ENCODE measurements around the gene FZD8. TPM values are rescaled to one million over a fixed set of nuclear protein-coding genes. Genes with fewer than 3 reads are reported as not detected.
"Not testable (repeated sequence)": the region's sequence is repeated elsewhere in the genome, so short reads cannot be mapped to it uniquely, and the experiment has no call there.

FZD8 gene, protein sequence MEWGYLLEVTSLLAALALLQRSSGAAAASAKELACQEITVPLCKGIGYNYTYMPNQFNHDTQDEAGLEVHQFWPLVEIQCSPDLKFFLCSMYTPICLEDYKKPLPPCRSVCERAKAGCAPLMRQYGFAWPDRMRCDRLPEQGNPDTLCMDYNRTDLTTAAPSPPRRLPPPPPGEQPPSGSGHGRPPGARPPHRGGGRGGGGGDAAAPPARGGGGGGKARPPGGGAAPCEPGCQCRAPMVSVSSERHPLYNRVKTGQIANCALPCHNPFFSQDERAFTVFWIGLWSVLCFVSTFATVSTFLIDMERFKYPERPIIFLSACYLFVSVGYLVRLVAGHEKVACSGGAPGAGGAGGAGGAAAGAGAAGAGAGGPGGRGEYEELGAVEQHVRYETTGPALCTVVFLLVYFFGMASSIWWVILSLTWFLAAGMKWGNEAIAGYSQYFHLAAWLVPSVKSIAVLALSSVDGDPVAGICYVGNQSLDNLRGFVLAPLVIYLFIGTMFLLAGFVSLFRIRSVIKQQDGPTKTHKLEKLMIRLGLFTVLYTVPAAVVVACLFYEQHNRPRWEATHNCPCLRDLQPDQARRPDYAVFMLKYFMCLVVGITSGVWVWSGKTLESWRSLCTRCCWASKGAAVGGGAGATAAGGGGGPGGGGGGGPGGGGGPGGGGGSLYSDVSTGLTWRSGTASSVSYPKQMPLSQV
- total RNA-seq (2014; rRNA removed; shearing (Covaris generic)), result 36.1 and 39.3 TPM in 2 replicates

DNA sequence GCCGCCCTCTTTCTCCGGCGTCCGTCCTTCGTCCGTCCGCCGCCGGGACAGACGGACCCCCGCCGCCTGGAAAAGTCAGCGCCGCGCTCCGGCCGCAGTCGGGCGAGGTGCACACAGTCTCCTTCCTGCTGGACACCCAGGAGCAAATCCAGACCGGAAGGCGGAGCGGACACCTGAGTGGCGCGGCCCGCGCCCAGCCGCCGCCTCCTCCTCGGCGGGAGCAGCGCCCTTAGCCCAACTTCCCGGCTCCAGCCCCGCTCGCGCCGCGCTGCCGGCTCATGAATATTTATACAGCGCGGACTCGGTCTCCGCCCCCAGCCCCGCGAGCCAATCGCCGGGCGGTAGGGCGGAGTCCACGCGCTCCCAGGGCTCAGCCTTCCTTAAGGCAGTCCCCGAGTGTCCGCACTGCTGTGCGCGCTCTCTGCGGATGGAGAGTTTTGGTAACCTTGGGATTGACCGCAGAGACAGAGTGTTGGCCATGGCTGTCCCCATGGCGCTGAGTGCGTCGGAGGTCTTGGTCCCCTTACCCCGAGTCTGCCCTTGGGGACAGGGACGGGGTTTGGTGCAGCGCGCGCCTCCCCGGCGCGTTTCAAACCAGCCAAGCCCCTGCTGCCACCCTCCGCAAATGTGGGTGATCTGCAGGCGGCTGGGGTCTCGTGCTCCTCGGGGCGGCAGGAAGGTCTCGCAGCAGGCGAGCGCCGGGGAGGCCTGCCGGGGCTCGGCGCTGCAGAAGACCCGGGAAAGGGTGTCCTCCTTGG lies at the start of gene FZD8:
FZD8 (minus strand) TSS at position 262 of the 758 bp plus-strand sequence. CDS start 867 bp downstream, outside the sequence.
- peak; percentile 90 to 94 for DNase-seq
- H3K27ac ChIP-seq, result peak within 1 kb of the TSS; percentile 71
- no peaks in the 10 kb centered on the region for H3K27me3 ChIP-seq
- H3K4me3 ChIP-seq, result peak within 1 kb of the TSS; percentile 79
- peaks cover 7% of the 10 kb centered on the region for H3K4me1 ChIP-seq
- H3K36me3 ChIP-seq, result peaks cover 13% of the 10 kb centered on the region
- H3K9me3 ChIP-seq (replicated peaks), result no peaks in the 10 kb centered on the region

DNA sequence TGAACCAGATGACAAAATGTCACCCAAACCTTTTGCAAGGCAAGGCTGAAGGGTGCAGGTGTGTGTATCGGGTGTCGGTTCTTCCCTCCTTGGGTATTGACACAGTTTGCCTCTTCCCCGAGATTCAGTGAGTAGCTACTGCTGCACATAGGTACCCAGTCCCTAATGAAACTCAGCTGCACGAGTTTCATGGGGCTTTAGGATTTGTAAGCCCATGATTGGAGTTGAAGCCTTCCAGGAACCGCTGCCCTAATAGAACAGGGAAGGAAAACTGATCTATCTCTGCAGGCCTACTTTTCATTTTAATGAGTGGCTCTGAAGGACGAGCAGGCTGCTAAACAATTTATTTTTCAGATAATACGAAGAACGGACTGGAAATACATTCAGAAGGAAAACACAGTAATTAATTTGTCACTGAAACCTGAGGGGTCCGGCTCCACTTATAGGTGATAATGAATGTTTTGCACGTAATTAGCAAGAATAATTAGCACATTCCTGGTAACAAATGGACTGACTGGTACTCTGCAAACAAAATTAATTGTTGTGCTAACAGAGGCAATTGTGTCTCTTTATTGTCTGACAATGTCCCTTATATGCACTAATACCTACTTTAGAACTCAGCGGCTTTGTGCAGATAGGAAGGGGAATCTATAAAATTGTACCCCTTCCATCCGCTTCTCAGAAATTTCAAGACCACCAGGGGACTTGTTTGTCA lies 49.6 kb upstream of the FZD8 start:
- no peak for DNase-seq
- H3K4me1 ChIP-seq, result no peaks in the 10 kb centered on the region
- H3K9me3 ChIP-seq (replicated peaks), result no peaks in the 10 kb centered on the region

GRCh38 chr10:35690534-35690933 lies 48.4 kb upstream of the FZD8 start:
- H3K36me3 ChIP-seq, result no peaks in the 10 kb centered on the region
- no peaks in the 10 kb centered on the region for H3K4me1 ChIP-seq
- DNase-seq, result no peak
- H3K27me3 ChIP-seq, result no peaks in the 10 kb centered on the region
- no peak overlapping the region for H3K27ac ChIP-seq
- no peak overlapping the region for H3K4me3 ChIP-seq
- H3K9me3 ChIP-seq (replicated peaks), result no peaks in the 10 kb centered on the region

More for the DNA sequence above, 49.6 kb upstream of the FZD8 start:
- Histone ChIP-seq H3K4me3 (no peak overlapping the region), H3K36me3 (no peaks in the 10 kb centered on the region), H3K27me3 (no peaks in the 10 kb centered on the region), H3K27ac (no peak overlapping the region)

- not testable (repeated sequence) for H3K36me3 ChIP-seq; H3K4me3 ChIP-seq; H3K4me1 ChIP-seq; H3K27ac ChIP-seq; H3K9me3 ChIP-seq (replicated peaks); DNase-seq; H3K27me3 ChIP-seq
These were observed 43.8 kb upstream of the FZD8 start for GRCh38 chr10:35685858-35686257.

DNA sequence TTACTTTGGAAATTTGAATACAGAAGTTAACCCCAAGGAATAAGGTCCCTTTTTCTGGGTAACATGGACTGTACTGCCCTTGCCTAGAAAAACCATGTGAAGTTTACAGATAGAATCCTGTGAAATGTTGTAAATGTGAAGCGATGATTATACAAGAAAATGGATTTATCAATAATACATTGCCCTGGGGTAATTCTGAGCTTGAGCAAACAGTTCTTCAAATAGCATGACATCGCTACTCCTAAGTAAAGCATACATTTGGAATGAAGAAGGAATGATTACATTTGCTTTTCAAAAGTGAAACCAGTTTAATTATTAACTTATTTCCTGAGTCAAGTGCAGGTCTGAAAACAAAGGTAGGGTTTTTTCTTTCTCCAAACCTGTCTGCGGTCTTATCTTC lies 43.3 kb upstream of the FZD8 start:
- H3K4me1 ChIP-seq, result no peaks in the 10 kb centered on the region
- no peaks in the 10 kb centered on the region for H3K9me3 ChIP-seq (replicated peaks)
- H3K4me3 ChIP-seq, result no peak overlapping the region
- no peaks in the 10 kb centered on the region for H3K36me3 ChIP-seq
- H3K27ac ChIP-seq, result no peak overlapping the region
- no peak for DNase-seq
- no peaks in the 10 kb centered on the region for H3K27me3 ChIP-seq

DNA sequence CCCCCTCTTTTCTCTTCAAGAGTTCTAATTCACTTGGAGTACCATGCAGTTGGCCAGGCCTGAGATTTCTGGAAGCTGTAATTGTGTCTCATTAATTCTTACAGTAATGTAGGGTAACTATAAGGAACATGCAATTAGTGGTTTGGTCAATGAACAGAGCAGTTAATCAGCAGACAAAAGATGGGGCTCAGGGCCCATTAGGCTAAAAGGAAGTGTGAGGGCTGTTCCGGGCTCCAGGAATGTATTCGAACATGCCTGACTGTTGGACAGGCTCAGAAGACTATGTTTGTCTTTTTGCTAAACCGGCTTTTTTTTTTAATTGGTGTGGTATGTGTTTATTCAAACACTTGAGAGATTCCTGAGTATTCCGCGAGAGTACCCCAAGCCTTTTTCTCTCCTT lies 42.5 kb upstream of the FZD8 start:
- H3K9me3 ChIP-seq (replicated peaks), result no peaks in the 10 kb centered on the region
- no peak overlapping the region for H3K4me3 ChIP-seq

GRCh38 chr10:35675846-35676245 lies 33.8 kb upstream of the FZD8 start:
- DNase-seq, result no peak
- Histone ChIP-seq H3K4me3 (no peak overlapping the region), H3K27me3 (no peaks in the 10 kb centered on the region), H3K9me3 (replicated peaks) (no peaks in the 10 kb centered on the region), H3K4me1 (no peaks in the 10 kb centered on the region), H3K27ac (no peak overlapping the region), H3K36me3 (no peaks in the 10 kb centered on the region)

More for the DNA sequence above, 42.5 kb upstream of the FZD8 start:
- H3K4me1 ChIP-seq, result no peaks in the 10 kb centered on the region
- no peaks in the 10 kb centered on the region for H3K36me3 ChIP-seq
- no peak for DNase-seq
- H3K27me3 ChIP-seq, result no peaks in the 10 kb centered on the region
- H3K27ac ChIP-seq, result no peak overlapping the region

DNA sequence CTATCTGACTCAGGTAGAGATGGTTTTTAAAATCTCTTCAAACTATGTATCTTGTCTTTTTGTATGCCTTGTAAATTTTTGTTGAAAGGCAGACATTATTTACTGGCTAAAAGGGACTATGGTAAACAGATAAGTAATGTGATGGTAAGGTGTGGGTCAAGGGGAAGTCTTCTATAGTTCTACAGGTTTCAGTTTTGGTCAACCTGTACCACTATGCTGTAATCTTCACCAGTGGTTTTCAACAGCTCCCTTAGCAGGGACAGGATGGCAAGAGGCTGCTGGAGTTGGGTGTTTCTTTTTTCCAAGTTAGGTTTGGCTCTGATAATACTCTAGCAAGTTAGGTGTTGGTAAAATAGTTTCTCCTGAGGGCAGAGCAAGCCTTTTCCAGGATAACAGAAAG lies 32.7 kb upstream of the FZD8 start:
- H3K36me3 ChIP-seq, result no peaks in the 10 kb centered on the region
- no peaks in the 10 kb centered on the region for H3K4me1 ChIP-seq
- DNase-seq, result no peak
- H3K27me3 ChIP-seq, result no peaks in the 10 kb centered on the region
- H3K9me3 ChIP-seq (replicated peaks), result no peaks in the 10 kb centered on the region
- no peak overlapping the region for H3K4me3 ChIP-seq
- H3K27ac ChIP-seq, result no peak overlapping the region

DNA sequence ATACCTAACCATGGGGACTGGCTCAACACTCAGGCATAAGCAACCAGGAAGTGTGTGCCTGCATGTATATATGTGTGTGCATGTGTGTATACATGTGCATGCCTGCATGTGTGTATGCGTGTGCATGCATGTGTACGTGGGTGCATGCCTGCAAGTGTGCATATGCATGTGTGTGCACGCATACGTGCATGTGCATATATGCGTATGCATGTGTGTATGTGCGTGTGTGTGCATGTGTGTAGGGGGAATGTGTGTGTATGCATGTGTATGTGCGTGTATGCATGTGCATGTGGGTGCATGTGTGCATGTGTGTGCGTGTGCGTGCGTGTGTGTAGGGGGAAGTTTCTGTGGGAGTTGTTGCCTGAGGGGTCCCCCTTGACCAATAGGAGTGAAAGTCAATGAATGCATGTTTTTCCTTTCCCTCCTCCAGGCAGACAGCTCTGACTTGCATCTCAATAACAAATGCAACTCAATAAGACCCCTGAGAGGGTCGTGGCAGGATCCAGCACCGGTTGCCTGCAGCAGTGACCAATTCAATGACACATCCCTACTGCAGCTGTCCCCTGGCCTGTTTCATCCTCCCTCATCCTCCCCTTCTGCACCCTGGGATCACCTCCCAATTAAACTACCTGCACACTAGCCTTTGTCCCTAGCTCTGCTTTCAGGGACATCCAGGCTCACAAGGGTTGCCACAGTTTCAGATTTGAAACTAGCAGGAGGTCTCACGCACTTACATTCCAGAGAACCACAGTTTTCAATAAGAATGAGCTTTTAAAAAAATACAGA lies 27.0 kb upstream of the FZD8 start:
- no peak overlapping the region for H3K27ac ChIP-seq
- H3K36me3 ChIP-seq, result no peaks in the 10 kb centered on the region
- H3K27me3 ChIP-seq, result no peaks in the 10 kb centered on the region
- no peaks in the 10 kb centered on the region for H3K4me1 ChIP-seq
- no peak overlapping the region for H3K4me3 ChIP-seq
- no peak for DNase-seq
- no peaks in the 10 kb centered on the region for H3K9me3 ChIP-seq (replicated peaks)

DNA sequence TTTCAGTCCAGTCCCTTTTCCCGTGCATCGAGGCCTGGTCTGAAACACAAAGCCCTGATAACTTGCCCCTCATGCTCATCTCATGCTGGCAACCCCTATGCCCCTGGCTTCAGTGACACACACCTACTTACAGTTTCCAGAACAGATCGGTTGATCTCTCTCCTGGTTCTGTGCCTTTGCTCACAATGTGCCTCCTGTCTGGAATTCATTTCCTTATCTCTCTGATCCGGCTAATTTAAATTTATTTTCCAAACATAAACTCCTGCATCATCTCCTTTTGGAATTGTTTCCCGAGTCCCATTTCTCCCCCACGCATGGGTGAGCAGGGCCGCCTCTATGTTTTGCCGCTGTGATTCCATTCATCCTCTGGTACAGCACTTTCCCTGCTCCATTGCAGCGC lies 25.9 kb upstream of the FZD8 start:
- Histone ChIP-seq H3K4me1 (no peaks in the 10 kb centered on the region), H3K36me3 (no peaks in the 10 kb centered on the region), H3K27ac (no peak overlapping the region), H3K4me3 (no peak overlapping the region), H3K9me3 (replicated peaks) (no peaks in the 10 kb centered on the region), H3K27me3 (no peaks in the 10 kb centered on the region)
- no peak for DNase-seq

GRCh38 chr10:35667270-35667889 lies 25.3 kb upstream of the FZD8 start:
- Histone ChIP-seq H3K36me3 (no peaks in the 10 kb centered on the region), H3K27me3 (no peaks in the 10 kb centered on the region), H3K9me3 (replicated peaks) (no peaks in the 10 kb centered on the region), H3K4me3 (no peak overlapping the region), H3K4me1 (no peaks in the 10 kb centered on the region), H3K27ac (no peak overlapping the region)
- no peak for DNase-seq

DNA sequence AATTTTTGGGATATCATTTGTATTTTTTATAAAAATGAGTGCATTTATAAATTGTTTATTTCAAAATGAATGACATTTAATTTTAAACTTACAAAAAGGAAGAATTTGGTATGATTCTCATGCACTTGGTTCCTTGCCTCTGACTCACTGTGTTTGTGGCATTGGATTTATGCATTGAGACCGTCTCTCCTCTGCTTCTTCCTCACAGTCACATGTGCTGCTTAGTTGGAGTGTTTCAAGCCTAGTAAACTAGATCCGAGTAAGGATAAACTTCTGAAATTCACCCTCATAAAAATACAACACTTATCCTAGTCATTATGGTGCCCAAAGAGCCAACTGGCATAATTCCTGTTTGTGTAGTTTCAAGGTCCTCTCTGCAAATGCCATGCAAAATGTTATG lies 19.1 kb upstream of the FZD8 start:
- Histone ChIP-seq H3K36me3 (no peaks in the 10 kb centered on the region), H3K4me3 (no peak overlapping the region), H3K4me1 (no peaks in the 10 kb centered on the region), H3K9me3 (replicated peaks) (no peaks in the 10 kb centered on the region), H3K27me3 (no peaks in the 10 kb centered on the region), H3K27ac (no peak overlapping the region)
- DNase-seq, result no peak

DNA sequence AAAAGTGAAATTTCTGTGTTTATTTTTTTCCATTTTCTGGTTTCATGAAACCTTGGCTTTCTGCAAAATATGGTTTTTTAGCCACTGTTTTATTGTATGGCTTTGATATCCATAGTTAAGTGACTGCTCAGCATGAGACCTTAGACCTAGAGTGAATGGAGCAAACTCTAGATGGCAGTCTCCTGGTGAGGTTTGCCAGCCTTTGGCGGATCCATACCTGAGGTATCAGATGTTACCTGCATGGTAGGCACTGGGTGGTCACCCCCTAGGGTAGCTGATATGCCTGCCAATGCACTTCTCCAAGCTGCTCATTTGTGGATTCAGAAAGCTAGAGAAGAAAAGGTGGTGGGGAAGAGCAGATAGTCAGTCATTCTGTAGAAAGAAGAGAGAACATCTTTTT lies 17.4 kb upstream of the FZD8 start:
- Histone ChIP-seq H3K9me3 (replicated peaks) (no peaks in the 10 kb centered on the region), H3K4me1 (no peaks in the 10 kb centered on the region), H3K4me3 (no peak overlapping the region), H3K27me3 (no peaks in the 10 kb centered on the region), H3K27ac (no peak overlapping the region), H3K36me3 (no peaks in the 10 kb centered on the region)
- DNase-seq, result no peak

GRCh38 chr10:35657621-35658020 lies 15.5 kb upstream of the FZD8 start:
- H3K9me3 ChIP-seq (replicated peaks), result no peaks in the 10 kb centered on the region
- no peak overlapping the region for H3K27ac ChIP-seq
- H3K36me3 ChIP-seq, result no peaks in the 10 kb centered on the region
- H3K27me3 ChIP-seq, result no peaks in the 10 kb centered on the region
- no peak overlapping the region for H3K4me3 ChIP-seq
- no peak for DNase-seq
- H3K4me1 ChIP-seq, result no peaks in the 10 kb centered on the region

Measured in SJCRH30 (cell line).